ENCODE measurements around the gene ITGA2B. TPM values are rescaled to one million over a fixed set of nuclear protein-coding genes. Genes with fewer than 3 reads are reported as not detected.
A peak's percentile ranks its signal among the peaks of the same experiment; 100 is the strongest.

ITGA2B gene
- total and polyA plus RNA-seq, 2 of the 13 experiments (the other 11 are each of a cell fraction or from before 2014, with no cell fraction given) = 0.38 to 1.1 TPM

DNA sequence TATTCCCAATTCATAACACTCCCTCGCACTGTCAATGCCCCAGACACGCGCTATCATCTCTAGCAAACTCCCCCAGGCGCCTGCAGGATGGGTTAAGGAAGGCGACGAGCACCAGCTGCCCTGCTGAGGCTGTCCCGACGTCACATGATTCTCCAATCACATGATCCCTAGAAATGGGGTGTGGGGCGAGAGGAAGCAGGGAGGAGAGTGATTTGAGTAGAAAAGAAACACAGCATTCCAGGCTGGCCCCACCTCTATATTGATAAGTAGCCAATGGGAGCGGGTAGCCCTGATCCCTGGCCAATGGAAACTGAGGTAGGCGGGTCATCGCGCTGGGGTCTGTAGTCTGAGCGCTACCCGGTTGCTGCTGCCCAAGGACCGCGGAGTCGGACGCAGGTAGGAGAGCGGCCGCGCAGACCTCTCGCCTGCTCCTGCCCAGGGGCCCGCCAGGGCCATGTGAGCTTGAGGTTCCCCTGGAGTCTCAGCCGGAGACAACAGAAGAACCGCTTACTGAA, 44.5 kb downstream of the ITGA2B start, which contains the start of gene GRN (continued):
- peak; percentile 37; the same call in 1 of the 2 replicates for TF ChIP-seq SOX5 (CRISPR knock-in tag; IDR thresholded peaks at IDR 0.05; ENCODE audit: borderline replicate concordance)
- TF ChIP-seq HNF4A (CRISPR knock-in tag; IDR thresholded peaks at IDR 0.05) = peak; percentile 10; the same call in 1 of the 2 replicates
- TF ChIP-seq ISL2 (CRISPR knock-in tag; IDR thresholded peaks at IDR 0.05) = peak; percentile 18; the same call in 1 of the 2 replicates
- TF ChIP-seq ZNF354B (CRISPR knock-in tag; IDR thresholded peaks at IDR 0.05) = no peak
- TF ChIP-seq ZNF225 (CRISPR knock-in tag; IDR thresholded peaks at IDR 0.05) = no peak
- no peak; the same call in 1 of the 2 replicates for TF ChIP-seq HIVEP1 (CRISPR knock-in tag; IDR thresholded peaks at IDR 0.05)
- TF ChIP-seq MIXL1 (CRISPR knock-in tag; IDR thresholded peaks at IDR 0.05) = peak; percentile 94
- TF ChIP-seq ZNF569 (CRISPR knock-in tag; IDR thresholded peaks at IDR 0.05; ENCODE audit: borderline replicate concordance) = no peak
- TF ChIP-seq, protein P1, sequence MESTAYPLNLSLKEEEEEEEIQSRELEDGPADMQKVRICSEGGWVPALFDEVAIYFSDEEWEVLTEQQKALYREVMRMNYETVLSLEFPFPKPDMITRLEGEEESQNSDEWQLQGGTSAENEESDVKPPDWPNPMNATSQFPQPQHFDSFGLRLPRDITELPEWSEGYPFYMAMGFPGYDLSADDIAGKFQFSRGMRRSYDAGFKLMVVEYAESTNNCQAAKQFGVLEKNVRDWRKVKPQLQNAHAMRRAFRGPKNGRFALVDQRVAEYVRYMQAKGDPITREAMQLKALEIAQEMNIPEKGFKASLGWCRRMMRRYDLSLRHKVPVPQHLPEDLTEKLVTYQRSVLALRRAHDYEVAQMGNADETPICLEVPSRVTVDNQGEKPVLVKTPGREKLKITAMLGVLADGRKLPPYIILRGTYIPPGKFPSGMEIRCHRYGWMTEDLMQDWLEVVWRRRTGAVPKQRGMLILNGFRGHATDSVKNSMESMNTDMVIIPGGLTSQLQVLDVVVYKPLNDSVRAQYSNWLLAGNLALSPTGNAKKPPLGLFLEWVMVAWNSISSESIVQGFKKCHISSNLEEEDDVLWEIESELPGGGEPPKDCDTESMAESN (CRISPR knock-in tag; conservative IDR thresholded peaks at IDR 0.05) = 0 out of 2 replicates have a peak, but pooled peaks have one; percentile 24
- TF ChIP-seq, protein P2, sequence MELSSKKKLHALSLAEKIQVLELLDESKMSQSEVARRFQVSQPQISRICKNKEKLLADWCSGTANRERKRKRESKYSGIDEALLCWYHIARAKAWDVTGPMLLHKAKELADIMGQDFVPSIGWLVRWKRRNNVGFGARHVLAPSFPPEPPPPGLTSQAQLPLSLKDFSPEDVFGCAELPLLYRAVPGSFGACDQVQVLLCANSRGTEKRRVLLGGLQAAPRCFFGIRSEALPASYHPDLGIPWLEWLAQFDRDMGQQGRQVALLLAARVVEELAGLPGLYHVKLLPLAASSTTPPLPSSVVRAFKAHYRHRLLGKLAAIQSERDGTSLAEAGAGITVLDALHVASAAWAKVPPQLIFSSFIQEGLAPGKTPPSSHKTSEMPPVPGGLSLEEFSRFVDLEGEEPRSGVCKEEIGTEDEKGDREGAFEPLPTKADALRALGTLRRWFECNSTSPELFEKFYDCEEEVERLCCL (CRISPR knock-in tag; IDR thresholded peaks at IDR 0.05; ENCODE audit: borderline replicate concordance) = no peak
- peak; percentile 68 for TF ChIP-seq ZNF441 (CRISPR knock-in tag; IDR thresholded peaks at IDR 0.05; ENCODE audit: borderline replicate concordance)
- TF ChIP-seq, protein P3, sequence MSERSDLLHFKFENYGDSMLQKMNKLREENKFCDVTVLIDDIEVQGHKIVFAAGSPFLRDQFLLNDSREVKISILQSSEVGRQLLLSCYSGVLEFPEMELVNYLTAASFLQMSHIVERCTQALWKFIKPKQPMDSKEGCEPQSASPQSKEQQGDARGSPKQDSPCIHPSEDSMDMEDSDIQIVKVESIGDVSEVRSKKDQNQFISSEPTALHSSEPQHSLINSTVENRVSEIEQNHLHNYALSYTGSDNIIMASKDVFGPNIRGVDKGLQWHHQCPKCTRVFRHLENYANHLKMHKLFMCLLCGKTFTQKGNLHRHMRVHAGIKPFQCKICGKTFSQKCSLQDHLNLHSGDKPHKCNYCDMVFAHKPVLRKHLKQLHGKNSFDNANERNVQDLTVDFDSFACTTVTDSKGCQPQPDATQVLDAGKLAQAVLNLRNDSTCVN (CRISPR knock-in tag; IDR thresholded peaks at IDR 0.05; ENCODE audit: borderline replicate concordance) = peak; percentile 55; the same call in 1 of the 2 replicates
- peak; percentile 25 for TF ChIP-seq U2AF1 (optimal IDR thresholded peaks at IDR 0.05; ENCODE audit: low read depth, low read length)
- TF ChIP-seq CENPT (CRISPR knock-in tag; IDR thresholded peaks at IDR 0.05; ENCODE audit: low read depth) = 0 out of 2 replicates have a peak, but pooled peaks have one; percentile 67
- TF ChIP-seq ZNF629 (CRISPR knock-in tag; conservative IDR thresholded peaks at IDR 0.05) = no peak
- TF ChIP-seq KLF11 (CRISPR knock-in tag; IDR thresholded peaks at IDR 0.05) = peak; percentile 91
- peak; percentile 57 for TF ChIP-seq SALL1 (CRISPR knock-in tag; IDR thresholded peaks at IDR 0.05)
- TF ChIP-seq U2AF2 (IDR thresholded peaks at IDR 0.05; ENCODE audit: low read depth, low read length) = no peak
- no peak for TF ChIP-seq IKZF4 (CRISPR knock-in tag; IDR thresholded peaks at IDR 0.05; ENCODE audit: borderline replicate concordance, low read depth, not compliant biosample characterization)
- TF ChIP-seq CCDC6 (CRISPR knock-in tag; IDR thresholded peaks at IDR 0.05) = 0 out of 2 replicates have a peak, but pooled peaks have one; percentile 73
- no peak for TF ChIP-seq ZNF549 (CRISPR knock-in tag; IDR thresholded peaks at IDR 0.05)
- TF ChIP-seq, protein P4, sequence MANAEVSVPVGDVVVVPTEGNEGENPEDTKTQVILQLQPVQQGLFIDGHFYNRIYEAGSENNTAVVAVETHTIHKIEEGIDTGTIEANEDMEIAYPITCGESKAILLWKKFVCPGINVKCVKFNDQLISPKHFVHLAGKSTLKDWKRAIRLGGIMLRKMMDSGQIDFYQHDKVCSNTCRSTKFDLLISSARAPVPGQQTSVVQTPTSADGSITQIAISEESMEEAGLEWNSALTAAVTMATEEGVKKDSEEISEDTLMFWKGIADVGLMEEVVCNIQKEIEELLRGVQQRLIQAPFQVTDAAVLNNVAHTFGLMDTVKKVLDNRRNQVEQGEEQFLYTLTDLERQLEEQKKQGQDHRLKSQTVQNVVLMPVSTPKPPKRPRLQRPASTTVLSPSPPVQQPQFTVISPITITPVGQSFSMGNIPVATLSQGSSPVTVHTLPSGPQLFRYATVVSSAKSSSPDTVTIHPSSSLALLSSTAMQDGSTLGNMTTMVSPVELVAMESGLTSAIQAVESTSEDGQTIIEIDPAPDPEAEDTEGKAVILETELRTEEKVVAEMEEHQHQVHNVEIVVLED (CRISPR knock-in tag; IDR thresholded peaks at IDR 0.05; ENCODE audit: borderline replicate concordance) = peak; percentile 71
- TF ChIP-seq MAFF (IDR thresholded peaks at IDR 0.05; ENCODE audit: low read depth, low read length) = no peak
- no peak for TF ChIP-seq ZNF547 (CRISPR knock-in tag; IDR thresholded peaks at IDR 0.05)
